Stimulated activated CD8-positive, alpha-beta memory T cell treated with anti-CD3 and anti-CD28 coated beads, Interleukin-7, amount 100 ng/mL, for 48 hours (primary cell): ENCODE results near the gene MYL5.
A peak's percentile ranks its signal among the peaks of the same experiment; 100 is the strongest.
"Not testable (repeated sequence)": the region's sequence is repeated elsewhere in the genome, so short reads cannot be mapped to it uniquely, and the experiment has no call there.

Experiments
- DNase-seq, 2 donors: peaks; one replicate each; pipeline ENCODE4 v3.0.0-alpha.2; 2020; ENCODE audit warnings: low read depth in 1 of 2; ENCODE audit errors: extremely low read depth in 1 of 2

MYL5 gene

GRCh38 chr4:704198-704891 is 30.0 kb downstream of the MYL5 start:
- DNase-seq: no peak

GRCh38 chr4:704971-705277 is 30.6 kb downstream of the MYL5 start:
- no peak for DNase-seq

- peak; percentile 93 to 95 for DNase-seq
These were observed 31.1 kb downstream of the MYL5 start, which contains the start of gene PCGF3 for GRCh38 chr4:705278-706082. TSS of gene PCGF3 (plus strand) at chr4:705832. CDS start at chr4:733681, 27,849 bp downstream.

GRCh38 chr4:706083-706633 is 31.8 kb downstream of the MYL5 start:
- DNase-seq: not testable (repeated sequence)

GRCh38 chr4:706834-707598 is 32.7 kb downstream of the MYL5 start:
- DNase-seq: no peak

- no peak for DNase-seq
These were observed 33.7 kb downstream of the MYL5 start for GRCh38 chr4:707929-708630.

- no peak for DNase-seq
These were observed 34.2 kb downstream of the MYL5 start for GRCh38 chr4:708631-708933.

- no peak for DNase-seq
These were observed 35.0 kb downstream of the MYL5 start for GRCh38 chr4:709348-709747.

GRCh38 chr4:710116-710515 is 35.8 kb downstream of the MYL5 start:
- DNase-seq: no peak

- no peak for DNase-seq
These were observed 36.6 kb downstream of the MYL5 start for GRCh38 chr4:710916-711315.

- DNase-seq: no peak
These were observed 37.8 kb downstream of the MYL5 start for GRCh38 chr4:712093-712492.

GRCh38 chr4:712916-713632 is 38.7 kb downstream of the MYL5 start:
- no peak for DNase-seq

GRCh38 chr4:714087-714486 is 39.7 kb downstream of the MYL5 start:
- DNase-seq: no peak

- no peak for DNase-seq
These were observed 43.4 kb downstream of the MYL5 start for GRCh38 chr4:717601-718320.

- DNase-seq: no peak
These were observed 44.1 kb downstream of the MYL5 start for GRCh38 chr4:718460-718859.

- no peak for DNase-seq
These were observed 45.9 kb downstream of the MYL5 start for GRCh38 chr4:720111-720860.

- DNase-seq: no peak
These were observed 47.2 kb downstream of the MYL5 start for GRCh38 chr4:721261-722168.

- DNase-seq: no peak
These were observed 47.9 kb downstream of the MYL5 start for GRCh38 chr4:722169-722725.
